NCI-H128 (cell line): ENCODE measurements around the gene DOP1A.
"Not testable (repeated sequence)": the region's sequence is repeated elsewhere in the genome, so short reads cannot be mapped to it uniquely, and the experiment has no call there.

ENCODE experiments used
- DNase-seq: peaks from one replicate; lab custom pipeline; 2025; ENCODE audit not compliant: unreplicated experiment; lab: John Stamatoyannopoulos, UW

DOP1A gene

DNA sequence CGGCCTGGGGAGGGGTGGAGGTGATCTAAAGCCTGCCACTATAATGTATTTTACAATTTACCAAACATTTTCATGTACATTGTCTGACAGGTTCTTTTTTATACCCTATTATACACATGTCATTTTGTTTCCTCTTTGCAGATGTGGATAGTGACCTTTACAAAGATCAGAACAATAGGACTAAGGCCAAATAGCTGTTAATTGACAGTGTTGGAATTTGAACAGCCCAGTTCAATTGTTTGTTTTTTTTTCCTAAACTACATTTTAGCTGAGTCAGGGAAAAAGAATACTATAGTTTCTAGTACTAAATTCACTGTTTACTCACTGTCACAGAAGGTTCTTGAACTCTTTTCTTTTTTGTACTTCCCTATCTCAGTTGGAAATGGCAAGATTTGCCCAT, 85.4 kb downstream of the DOP1A start:
- DNase-seq: no peak

DNA sequence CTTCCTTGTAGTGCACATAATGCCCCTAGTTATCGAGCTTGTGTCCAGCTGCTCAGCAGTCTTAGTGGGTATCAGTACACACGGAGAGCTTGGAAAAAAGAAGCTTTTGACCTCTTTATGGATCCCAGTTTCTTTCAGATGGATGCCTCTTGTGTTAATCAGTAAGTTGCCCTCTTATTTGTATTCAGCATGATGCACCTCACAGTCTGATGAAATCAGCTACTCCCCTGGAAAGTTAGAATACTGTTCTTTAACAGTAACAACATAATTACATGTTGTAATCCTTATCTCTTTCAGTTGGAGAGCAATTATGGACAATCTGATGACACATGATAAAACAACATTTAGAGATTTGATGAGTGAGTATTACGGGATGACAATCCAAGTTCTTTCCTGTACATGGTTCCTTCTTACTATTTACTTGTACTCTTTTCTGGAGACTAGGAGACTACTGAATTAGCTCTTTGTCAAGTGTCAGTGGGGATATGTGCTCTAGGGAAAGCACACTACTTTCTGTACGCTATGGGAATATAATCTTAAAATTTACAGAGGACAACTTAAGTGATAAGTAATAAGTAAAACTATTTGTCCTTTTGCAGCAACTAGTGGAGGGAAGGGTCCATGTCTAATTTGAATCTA, 86.5 kb downstream of the DOP1A start:
- no peak for DNase-seq

DNA sequence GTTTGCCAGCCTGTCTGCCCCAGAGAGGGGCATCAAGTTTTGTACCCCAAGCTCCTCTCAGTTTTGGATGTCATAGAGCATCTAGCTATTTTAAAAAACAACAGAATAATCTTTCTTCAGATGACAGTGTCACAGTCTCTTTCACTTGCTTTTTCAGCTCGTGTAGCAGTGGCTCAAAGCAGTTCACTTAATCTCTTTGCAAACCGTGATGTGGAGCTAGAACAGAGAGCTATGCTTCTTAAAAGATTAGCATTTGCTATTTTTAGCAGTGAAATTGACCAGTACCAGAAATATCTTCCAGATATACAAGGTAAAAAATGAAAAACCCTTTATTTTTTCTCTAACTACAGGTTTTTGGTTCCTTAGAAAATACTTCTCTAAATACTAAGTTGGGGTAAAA, 88.3 kb downstream of the DOP1A start:
- no peak for DNase-seq

DNA sequence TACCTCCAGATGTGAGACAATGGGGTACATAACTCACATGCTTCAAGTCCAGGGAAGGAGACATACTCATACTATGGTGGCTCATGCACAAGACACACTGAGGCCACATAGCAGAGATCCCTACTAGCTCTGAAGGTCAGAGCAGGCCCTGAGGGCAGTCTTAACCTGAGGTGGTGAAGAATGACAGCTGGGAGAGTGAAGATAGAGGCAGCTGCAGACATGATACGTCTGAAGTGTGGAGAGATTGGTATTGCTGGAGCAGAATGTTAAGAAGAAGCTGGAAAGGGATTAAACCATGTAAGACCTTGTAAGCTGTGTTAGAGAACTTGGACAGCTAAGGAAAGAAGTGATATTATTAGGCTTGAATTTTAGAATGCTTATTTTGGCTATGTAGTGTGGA, 92.7 kb downstream of the DOP1A start:
- no peak for DNase-seq

DNA sequence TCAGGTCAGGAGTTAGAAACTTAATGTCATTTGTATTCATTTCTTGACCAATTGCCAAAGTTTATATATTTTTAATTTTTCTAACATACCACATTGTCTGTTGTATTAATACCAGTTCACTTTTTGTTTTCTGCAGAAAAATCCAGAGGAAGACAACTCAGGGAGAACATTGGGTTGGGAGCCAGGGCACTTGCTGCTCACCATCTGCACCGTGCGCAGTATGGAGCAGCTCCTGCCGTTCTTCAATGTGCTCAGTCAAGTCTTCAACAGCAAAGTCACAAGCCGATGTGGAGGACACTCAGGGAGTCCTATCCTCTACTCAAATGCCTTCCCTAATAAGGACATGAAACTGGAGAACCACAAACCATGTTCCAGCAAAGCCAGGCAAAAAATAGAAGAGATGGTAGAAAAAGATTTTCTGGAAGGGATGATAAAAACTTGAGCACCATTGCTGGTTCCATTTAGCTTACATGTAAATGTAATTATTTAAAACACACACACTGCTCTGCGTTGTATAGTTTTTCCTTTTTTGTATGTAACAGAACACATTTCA, 100.3 kb downstream of the DOP1A start:
- no peak for DNase-seq

DNA sequence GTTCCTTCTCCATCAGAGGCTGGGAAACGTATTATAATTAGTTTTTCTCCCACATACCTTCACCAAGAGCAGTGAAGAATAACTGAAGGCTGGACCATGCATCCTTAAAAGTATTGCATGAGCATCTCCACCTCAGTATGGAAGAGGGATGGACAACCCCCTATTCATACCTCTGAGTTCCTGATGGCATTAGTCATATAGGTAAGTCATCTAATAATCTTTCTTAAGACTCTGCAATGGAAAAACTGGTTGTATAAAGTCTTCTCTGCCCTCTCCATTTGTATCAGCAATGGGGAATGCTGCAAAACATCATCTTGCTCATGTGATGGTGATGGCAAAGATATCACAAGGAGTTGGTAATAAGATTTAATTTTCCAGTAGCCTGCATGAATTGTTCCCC, 101.1 kb downstream of the DOP1A start:
- no peak for DNase-seq

DNA sequence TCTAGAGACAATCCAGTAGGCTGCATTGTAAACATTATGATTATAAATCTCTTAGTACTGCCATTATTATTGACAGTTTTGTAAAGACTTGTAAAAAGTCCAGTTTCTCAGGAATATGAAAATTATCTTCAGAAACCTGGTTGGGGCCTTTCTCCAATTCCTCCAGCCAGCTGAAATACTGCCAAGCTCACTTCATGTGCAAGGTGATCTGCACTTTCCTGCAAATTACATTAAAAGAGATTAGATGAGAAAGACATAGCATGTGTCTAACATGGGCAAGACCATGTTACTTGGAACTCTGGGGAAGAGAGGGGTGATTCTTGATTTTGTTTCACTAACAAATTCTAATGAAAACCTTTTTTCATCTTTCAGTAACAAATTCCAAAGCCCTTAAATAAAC, 101.6 kb downstream of the DOP1A start:
- no peak for DNase-seq

DNA sequence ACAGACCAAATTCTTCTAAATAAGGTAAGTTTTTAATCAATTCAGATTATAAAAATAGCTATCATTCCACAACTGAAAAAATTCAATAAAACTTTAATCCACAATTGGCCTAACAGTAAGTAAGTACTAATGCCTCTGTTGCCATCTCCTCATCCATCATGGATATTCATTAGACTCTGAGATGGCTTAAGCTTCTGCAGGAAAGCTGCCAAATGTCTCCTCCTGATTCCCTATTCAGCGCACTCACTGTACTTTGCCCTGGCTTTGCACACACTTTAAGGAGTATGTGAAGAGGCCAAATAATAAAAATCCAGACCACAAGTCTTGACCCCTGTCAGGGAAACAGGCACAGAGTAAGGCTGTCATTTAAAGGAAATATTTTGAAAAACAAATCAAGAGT, 102.0 kb downstream of the DOP1A start:
- DNase-seq: no peak

DNA sequence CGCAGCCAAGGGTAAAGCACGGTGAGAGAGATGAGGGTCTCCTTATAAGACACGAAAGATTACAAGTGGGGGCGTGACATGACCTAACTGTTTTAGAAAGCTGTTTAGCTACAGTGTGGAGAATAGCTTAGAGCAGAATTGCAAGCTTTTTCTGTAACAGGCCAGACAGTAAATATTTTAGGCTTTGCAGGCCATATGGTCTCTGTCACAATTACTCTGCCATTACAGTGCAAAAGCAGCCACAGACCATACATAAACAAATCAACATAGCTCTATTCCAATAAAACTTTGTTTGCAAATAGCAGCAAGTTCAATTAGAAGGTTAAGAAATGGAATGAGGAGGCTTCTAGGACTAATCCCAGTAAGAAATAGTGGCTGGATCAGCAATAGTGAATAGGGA, 108.8 kb downstream of the DOP1A start:
- DNase-seq: no peak

DNA sequence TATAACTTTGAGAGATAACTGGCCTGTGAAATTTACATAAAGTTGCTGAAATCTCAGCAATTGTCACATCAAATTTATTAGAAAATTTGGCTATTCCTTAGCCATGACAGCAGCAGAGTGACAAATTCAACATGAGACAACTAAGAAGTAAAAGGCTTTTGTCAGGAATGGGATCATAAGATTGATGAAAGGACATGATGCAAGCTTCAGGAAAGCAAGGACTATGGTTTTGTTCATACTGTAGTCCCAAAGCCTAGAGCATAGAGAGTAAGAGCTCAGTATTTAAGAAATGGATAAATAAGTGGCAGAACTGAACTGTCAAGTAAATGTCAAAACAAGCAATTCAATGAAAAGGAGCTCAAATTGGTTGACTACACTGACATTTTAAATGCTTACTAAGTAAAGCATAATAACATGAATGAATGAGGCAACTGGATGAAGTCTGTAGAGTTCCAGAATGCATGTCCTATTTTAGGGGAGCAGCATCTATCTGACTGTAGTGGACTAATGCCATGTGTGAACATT, 113.0 kb downstream of the DOP1A start:
- DNase-seq: no peak

DNA sequence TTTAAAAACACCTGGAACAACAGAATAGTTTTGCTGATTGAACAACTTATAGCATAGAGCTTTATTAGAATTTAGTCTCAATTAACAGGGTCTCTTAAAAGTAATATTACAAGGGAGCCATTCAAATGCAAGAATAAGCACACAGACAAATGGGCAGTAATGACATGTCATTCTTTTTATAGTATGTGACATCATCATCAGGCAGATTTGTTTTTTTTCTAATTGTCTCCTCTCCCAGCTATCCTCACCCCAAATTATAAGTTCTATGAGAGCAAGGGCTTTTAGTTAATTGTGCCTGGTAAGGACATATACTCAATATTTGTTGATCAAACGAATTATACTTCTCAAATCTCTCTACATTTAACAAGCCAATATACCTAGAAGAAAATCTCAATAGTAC, 114.6 kb downstream of the DOP1A start:
- DNase-seq: no peak

DNA sequence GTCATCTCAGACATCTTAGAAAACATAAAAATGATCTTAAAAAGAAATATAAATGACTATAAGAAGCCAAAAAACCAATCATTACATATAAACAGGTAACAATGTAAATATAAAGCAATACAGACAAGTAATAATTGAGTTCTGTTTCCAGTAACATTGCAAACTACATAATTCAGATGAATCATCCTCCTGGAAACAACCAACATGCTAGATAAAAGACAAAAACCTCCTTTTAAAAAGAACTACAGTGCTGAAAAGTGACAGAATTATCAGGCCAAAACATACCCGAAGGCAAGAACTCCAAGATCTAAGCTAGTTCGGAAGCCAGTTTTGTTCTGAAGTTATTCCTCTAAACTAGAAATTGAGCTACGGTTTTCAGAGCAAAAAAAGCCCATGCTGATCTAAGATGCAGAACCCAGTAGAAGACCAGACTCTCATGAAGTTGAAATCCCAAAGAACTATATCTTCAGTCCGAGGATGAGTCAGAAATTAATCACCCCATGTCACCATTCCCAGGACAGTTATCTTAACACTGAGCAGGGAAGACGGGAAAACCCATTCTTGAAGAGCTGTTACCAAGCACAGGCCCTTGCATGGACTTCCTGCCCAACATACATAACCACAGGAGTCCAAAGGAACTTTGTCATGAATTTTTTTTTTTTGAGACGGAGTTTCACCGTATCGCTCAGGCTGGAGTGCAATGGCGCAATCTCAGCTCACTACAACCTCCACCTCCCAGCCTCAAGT, 115.8 kb downstream of the DOP1A start:
- DNase-seq: no peak

DNA sequence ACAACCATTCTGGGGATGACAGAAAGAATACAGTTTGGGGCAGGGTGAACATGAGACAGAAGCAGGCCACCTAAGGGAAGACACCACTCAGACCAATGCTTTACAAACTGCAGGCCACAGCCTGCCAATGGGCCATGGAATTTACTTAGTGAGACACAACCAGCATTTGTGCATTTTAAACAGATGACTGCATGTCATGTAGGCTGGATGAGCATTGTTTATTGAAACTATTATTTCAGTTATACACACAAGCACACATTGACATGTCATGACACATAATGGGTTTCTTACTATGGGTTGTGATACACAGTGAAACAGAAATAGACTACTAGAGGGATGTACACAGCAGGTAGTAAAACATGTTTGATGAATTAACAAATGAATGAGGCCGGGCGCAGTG, 117.6 kb downstream of the DOP1A start:
- DNase-seq: no peak

DNA sequence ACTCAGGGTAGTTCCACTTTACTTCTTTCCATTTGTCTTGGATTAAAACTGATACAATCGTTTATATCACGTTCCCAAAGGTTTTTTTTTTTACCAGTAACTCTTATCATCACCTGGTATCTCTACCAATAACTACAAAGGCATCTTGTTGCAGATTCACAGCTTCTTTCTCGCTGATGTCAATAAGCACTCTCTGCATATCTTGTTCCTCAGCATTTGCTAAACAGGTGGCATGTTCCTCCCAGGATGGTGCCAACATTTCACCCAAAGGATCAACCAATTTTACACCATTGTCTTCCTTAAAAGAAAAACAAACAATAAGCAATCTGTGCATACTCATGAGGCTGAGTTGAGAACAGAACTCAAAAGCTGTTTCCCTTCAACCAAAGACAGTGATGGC, 121.0 kb downstream of the DOP1A start:
- DNase-seq: no peak

DNA sequence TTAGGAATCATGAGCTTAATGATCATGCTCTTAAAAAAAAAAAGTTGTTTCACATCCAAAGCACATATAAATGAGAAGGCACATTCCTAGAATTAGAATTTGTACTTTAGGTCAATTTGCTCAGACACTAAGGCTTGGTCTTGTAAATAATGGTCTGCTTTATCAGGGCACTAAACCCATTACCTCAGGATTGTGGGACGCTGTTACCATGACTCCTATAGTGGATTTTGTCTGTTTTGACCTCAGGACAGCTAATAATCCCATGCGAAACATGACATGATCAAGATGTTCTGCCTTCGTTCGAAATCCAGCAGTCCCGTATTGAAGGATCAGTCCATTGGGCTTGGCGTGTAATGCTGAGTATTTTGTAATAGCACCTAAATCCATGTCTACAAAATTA, 123.2 kb downstream of the DOP1A start:
- no peak for DNase-seq

DNA sequence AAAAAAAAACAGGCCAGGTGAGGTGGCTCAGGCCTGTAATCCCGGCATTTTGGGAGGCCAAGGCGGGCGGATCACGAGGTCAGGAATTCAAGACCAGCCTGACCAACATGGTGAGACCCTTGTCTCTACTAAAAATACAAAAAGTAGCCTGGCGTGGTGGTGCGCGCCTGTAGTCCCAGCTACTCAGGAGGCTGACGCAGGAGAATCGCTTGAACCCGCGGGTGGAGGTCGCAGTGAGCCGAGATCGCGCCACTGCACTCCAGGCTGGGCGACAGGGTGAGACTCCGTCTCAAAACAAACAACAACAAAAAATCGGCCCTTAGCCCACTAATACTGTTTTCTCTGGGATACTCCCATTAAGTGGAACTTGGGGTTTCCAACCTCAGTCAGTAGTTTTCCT, 124.5 kb downstream of the DOP1A start:
- DNase-seq: not testable (repeated sequence)

DNA sequence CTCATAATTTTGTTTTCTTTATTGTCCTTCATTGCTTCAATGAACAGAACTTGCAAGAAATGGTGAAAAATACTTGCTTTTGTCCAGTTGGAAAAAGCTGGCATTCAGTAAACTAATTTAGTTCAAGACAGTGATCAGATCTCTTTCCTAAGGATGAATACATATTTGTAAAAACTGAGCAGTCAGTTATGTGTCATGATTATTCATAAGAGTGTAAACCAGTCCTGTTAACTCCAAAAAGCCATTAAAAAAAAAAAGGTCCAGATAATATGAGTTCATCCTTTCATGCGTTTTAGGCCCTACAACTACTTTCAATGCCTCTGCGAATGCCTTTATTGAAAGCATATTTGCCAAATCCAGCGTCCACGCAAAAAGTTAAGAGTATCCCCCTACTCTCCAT, 125.0 kb downstream of the DOP1A start:
- no peak for DNase-seq

DNA sequence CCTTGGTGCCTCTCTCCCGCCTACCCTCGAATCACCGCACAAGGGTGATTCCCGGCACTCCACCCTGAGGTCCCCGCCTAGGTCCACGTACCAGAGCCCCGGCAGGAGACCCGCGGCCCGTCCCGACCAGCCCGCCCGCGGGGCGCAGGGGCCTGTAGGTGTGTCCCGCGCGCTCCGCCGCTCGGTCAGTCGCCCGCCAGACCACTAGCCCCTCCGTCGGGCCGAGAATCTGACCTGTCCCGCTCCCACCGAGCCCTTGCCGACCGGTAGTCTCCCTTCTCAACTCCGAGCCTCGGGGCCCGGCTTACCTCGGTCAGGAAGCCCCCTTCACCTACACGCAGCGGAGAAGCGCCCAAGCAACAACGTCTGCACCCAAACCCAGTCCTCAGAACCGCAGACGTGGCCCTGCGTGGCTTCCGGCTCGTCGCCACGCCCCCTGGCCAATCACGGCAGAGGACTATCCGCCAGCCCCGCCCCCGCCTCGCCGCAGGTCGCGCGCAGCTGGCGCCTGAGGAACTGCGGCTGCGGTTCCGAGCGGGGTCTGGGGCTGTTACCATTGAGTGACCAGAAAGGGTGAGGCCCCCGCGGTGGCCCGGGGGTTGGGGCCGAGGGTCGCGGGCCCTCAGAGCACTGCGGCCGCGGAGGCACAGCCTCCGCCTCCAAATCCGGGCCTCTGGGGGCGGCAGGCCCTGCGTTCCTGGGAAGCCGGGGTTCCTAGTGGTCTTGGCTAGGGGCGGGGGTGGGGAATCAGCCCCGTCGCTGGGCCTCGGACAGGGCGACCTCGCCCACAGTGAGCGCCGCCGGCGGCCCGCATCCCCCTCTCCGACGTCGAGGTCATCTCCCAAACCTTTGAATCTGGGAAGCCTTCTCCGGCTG, 125.6 kb downstream of the DOP1A start, which contains the start of the genes PGM3 and RWDD2A:
PGM3 (minus strand) TSS at position 395 of the 876 bp plus-strand sequence. CDS start 2,253 bp downstream, outside the sequence.
RWDD2A (plus strand) TSS at position 487 of the 876 bp plus-strand sequence. CDS start 1,095 bp downstream, outside the sequence.
- peak; percentile 69 for DNase-seq

DNA sequence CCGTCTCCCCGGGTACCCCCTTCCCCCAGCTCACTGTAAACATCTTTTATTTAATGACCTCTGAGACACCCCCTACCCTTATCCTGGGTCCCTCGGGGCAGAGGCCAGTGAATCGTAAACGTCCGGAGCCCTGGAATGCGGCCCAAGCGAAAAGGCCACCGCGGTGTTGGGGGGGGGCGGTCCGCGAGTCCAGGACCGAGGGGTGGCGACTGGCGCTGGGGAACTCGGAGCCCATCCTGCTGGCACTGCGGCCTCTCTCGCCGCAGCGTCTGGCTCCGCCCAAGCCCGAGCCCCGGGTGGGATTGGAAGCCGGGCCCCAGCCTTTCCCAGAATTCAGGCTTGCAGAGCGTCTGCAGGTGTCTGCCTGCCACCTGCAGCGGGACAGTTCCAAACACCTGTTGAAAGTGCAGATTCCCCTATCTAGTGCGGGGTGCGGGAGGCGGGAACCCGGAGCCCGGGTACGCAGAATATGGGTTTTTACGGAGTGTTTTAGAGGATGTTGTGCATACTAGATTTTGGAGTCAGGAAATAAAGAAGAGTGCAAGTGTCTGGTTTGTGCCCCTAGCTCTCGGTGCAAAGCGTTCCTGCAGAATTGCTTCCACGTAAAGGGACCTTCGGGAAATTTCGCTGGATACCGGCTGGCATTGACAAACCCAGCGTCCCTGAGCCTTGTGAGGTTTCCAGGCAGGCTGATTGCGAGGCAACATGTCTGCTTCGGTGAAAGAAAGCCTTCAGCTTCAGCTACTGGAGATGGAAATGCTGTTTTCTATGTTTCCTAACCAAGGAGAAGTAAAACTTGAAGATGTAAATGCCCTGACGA, 126.5 kb downstream of the DOP1A start:
- DNase-seq: no peak

DNA sequence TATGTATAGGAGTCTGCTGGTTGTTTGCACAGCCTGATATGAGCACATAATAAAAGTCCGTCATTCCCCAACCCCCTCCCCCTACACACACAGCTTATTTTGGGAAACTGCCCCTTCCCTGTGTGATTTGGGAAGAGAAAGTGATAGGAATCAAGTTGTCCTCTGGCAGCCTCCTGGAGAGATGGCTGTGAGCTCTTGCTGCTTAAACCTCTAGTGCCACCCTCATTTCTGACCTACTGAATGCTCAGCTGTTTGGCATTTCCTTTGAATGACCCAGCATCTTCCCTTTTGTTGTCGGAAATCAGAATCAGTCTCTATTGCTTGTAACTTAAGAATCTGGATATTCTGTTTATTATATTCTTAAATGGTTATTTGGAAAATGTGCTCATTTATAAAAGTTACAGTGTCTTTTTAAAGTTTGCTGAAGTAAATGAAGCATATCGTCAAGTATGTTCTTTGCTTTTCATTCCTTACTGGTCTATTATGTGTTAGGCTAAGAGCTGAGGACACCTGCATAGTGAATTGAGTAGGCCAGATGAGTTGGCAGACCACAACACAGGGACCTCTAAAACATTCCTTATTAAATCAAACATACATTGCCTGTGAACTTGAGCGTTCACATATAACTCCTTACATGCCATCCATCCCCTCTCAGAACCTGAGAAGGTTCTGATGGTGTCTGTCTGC, 131.2 kb downstream of the DOP1A start:
- no peak for DNase-seq
